AG04449 (cell line): ENCODE results near the gene PHTF1.

Experiments used
- CTCF ChIA-PET: fragments of 350-600 bp; formaldehyde crosslinking; extraction: SDS; loops from one replicate; lab custom pipeline; 2021; ENCODE audit warnings: antibody characterized with exemption; lab: Yijun Ruan, JAX
- POLR2A ChIA-PET: fragments of 400-600, 350-600 bp; formaldehyde crosslinking; extraction: SDS; loops from one replicate; lab custom pipeline; 2020; ENCODE audit warnings: antibody characterized with exemption, inconsistent platforms; lab: Yijun Ruan, JAX
- DNase-seq: peaks from one replicate; pipeline ENCODE4 v3.0.0-alpha.2; 2010; ENCODE audit warnings: low read depth, low spot score
- H3K4me3 ChIP-seq: 2 replicates; pipeline ENCODE4 v1.5.1; 2011; ENCODE audit warnings: low read depth, mild to moderate bottlenecking, control low read depth, low read length
- TF ChIP-seq, protein P1 (sequence below): IDR thresholded peaks from one replicate; pipeline ENCODE4 v1.5.1; 2011; ENCODE audit warnings: mild to moderate bottlenecking, moderate library complexity, low read length, control low read depth, inconsistent platforms; ENCODE audit not compliant: insufficient read depth; ENCODE audit errors: missing control alignments

PHTF1 gene

DNA sequence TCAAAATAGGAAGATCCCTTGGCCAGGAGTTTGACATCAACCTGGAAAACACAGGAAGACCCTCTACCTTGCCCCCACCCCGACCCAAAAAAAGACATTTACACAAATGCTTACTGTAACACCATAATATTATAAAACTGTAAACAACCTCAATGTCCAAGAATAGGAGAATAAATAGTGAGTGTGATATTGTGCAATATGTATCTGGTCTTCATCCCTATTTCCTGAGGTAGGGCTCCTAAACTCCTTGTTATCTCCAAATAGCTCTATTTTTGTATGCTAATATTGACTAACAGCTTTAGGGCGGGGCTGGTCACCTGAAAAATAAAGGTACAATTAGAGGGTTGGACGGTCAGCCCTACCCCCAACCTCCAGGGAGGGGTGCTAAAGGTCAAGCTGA lies 29.5 kb upstream of the PHTF1 start:
- no peak overlapping the region for H3K4me3 ChIP-seq
- ChIA-PET POLR2A (interaction anchor here (0.5 to 0.8 kb wide), 2 partner anchors 10 to 19 kb away, joined by 3 read pairs; no protein-coding TSS in a partner anchor), CTCF (interaction anchor here (0.9 to 1.2 kb wide), 2 partner anchors 9 to 16 kb away, joined by 3 read pairs; no protein-coding TSS in a partner anchor)

DNA sequence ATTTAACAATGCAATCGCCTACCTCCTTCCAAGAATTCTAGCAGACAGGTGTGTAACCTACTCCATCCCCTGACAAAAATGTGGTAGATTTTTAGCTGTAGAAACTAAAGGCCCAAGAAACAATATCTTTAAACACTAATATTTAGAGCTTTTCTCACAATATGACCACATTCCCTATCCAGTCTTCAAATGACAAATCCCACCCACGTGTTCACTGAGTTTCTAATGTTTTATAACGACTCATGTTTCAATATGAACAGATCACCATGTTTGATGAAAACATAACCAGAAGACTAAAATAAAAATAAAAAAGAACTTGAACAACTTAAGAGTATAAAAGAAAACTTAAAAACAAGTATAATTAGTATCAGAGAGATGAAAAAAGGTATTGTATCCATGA lies 28.4 kb upstream of the PHTF1 start:
- ChIA-PET POLR2A (no interaction called here), CTCF (interaction anchor here (1.2 kb wide), 1 partner anchor 14 kb away, joined by 3 read pairs; no protein-coding TSS in a partner anchor)
- no peak overlapping the region for H3K4me3 ChIP-seq
- TF ChIP-seq, protein P1, sequence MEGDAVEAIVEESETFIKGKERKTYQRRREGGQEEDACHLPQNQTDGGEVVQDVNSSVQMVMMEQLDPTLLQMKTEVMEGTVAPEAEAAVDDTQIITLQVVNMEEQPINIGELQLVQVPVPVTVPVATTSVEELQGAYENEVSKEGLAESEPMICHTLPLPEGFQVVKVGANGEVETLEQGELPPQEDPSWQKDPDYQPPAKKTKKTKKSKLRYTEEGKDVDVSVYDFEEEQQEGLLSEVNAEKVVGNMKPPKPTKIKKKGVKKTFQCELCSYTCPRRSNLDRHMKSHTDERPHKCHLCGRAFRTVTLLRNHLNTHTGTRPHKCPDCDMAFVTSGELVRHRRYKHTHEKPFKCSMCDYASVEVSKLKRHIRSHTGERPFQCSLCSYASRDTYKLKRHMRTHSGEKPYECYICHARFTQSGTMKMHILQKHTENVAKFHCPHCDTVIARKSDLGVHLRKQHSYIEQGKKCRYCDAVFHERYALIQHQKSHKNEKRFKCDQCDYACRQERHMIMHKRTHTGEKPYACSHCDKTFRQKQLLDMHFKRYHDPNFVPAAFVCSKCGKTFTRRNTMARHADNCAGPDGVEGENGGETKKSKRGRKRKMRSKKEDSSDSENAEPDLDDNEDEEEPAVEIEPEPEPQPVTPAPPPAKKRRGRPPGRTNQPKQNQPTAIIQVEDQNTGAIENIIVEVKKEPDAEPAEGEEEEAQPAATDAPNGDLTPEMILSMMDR: no peak
- no peak for DNase-seq

More for the DNA sequence above, 29.5 kb upstream of the PHTF1 start:
- DNase-seq: no peak
- TF ChIP-seq, protein P1: no peak

DNA sequence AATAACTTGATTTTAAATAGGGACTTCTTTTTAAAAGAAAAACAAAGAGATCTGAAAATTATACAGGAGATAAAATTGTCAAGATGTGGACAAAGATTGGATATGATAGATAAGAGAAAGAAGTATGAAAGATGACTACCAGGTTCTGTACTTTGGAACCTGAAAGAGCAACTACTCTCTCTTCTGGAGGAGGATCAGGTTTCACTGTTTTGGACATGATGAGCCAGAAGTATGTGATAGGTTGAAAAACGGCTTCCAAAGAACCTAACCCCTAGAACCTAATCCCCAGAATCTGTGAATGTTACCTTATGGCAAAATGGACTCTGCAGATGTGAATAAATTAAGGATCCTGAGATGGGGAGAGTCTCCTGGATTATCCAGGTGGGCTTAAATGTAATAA lies 26.8 kb upstream of the PHTF1 start:
- POLR2A ChIA-PET: no interaction called here
- CTCF ChIA-PET: no interaction called here
- H3K4me3 ChIP-seq: no peak overlapping the region
- TF ChIP-seq, protein P1: no peak
- no peak for DNase-seq

DNA sequence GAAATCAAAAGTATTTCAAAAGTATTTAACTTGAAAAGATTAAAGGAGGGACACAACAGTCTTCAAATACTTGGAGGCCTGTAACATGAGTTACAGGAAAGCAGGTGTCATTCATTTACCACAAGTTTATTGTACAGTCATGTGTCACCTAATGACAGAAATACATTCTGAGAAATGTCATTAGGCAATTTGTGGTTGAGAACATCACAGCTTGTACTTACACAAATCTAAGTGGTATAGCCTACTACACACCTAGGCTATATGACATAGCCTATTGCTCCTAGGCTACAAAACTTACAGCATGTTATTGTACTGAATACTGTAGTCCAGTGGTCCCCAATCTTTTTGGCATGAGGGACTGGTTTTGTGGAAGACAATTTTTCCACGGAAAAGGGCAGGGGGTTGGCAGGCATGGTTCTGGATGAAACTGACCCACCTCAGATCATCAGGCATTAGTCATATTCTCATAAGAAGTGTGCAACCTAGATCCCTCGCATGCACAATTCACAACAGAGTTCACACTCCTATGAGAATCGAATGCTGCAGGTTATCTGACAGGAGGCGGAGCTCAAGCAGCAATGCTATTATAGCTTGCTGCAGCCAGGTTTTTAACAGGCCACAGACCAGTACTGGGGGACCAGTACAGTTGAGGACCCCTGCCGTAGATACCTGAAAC lies 25.0 kb upstream of the PHTF1 start:
- TF ChIP-seq, protein P1: no peak
- ChIA-PET CTCF (interaction anchor here (0.9 to 1.3 kb wide), 3 partner anchors 11 to 52 kb away, joined by 3 to 5 read pairs (median 3); no protein-coding TSS in a partner anchor), POLR2A (interaction anchor here (0.9 kb wide), 1 partner anchor 25 kb away, joined by 3 read pairs; no protein-coding TSS in a partner anchor)
- DNase-seq: no peak
- H3K4me3 ChIP-seq: no peak overlapping the region

DNA sequence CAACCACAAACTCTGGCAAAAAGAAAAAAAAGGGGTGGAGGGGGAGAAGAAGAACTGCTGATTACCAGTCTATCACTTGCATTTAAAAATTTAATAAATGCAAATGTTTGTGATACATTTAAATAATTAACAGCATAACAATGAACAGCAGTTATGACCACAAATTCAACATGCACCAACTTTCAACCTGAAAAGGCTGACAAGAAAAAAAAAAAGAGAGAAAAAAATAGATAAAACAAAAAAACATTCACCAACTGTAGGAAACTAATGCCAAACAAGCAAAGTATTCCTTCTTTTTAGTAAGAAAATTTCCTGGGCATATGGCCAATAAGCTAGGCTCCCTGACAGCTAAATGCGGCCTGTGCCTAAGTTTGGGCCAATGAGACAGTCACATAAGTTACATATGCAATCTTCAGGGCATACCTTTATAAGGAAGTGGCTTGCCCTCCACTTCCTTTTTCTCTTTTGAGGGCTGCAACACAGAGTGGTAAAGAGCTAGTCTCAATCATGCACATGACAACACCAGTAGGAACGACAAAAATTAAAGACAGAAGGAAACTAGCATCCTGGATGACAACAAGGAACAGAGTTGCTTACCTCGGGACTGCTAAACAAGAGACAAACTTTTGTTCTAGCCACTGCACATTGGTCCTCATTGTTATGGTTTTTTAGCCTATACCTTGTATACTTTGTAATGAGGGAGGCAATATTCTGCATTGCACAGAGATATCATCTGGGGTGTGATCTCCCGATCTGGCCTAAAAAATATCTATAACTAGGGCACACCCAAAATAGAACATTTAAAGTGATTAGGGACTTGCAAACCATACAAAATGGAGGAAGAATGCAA lies 24.2 kb upstream of the PHTF1 start:
- ChIA-PET POLR2A (no interaction called here), CTCF (no interaction called here)
- DNase-seq: no peak
- no peak overlapping the region for H3K4me3 ChIP-seq
- TF ChIP-seq, protein P1: no peak

DNA sequence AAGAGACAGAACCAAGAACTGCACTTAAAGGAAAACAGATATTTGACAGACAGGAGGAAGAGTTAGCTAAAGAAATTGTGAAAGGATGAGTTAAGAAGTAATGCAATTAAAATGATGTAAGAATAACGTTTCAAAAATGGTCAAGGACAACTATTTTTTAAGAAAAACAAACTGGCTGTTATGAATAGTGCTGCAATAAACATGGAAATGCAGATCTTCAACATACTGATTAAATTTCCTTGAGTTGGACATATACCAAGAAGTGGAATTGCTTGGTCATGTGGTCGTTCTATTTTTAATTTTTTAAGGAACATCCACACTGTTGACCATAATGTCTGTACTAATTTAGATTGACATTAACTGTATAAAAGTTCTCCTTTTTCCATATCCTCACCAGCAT lies 23.1 kb upstream of the PHTF1 start:
- no peak for DNase-seq
- TF ChIP-seq, protein P1: no peak
- POLR2A ChIA-PET: no interaction called here
- no peak overlapping the region for H3K4me3 ChIP-seq
- CTCF ChIA-PET: interaction anchor here (1.1 kb wide), 1 partner anchor 22 kb away, joined by 3 read pairs; no protein-coding TSS in a partner anchor
